GM21360 (cell line): Measurements from ENCODE around the gene ARHGAP33.
"Not testable (repeated sequence)": the region's sequence is repeated elsewhere in the genome, so short reads cannot be mapped to it uniquely, and the experiment has no call there.

Experiments
- ATAC-seq: cut with Tn5 transposase; IDR thresholded peaks from one replicate; pipeline ENCODE4 v1.9.1; 2021; ENCODE audit warnings: mild to moderate bottlenecking, moderate library complexity; ENCODE audit not compliant: unreplicated experiment

Gene ARHGAP33

GRCh38 chr19:35824150-35824549 lies 48.8 kb downstream of the ARHGAP33 start:
- ATAC-seq = no peak

GRCh38 chr19:35828692-35829301 lies 53.4 kb downstream of the ARHGAP33 start:
- no peak for ATAC-seq

GRCh38 chr19:35830986-35831385 lies 55.6 kb downstream of the ARHGAP33 start:
- no peak for ATAC-seq

- no peak for ATAC-seq
Observed at GRCh38 chr19:35832054-35832453, 56.7 kb downstream of the ARHGAP33 start.

GRCh38 chr19:35833972-35834371 lies 58.6 kb downstream of the ARHGAP33 start:
- ATAC-seq = no peak

- ATAC-seq = not testable (repeated sequence)
Observed at GRCh38 chr19:35836096-35836495, 60.7 kb downstream of the ARHGAP33 start.
